ENCODE measurements around the gene KRTAP12-1. TPM values are rescaled to one million over a fixed set of nuclear protein-coding genes. Genes with fewer than 3 reads are reported as not detected.

Gene KRTAP12-1
- total RNA-seq, 2 donors from 2014 or later = not detected

- Histone ChIP-seq H3K4me1 (no peaks in the 10 kb centered on the region), H3K4me3 (no peak overlapping the region), H3K27me3 (peaks cover 0 to 11% of the 10 kb centered on the region in 2 donors), H3K9me3 (no peaks in the 10 kb centered on the region), H3K27ac (no peak overlapping the region), H3K36me3 (replicated peaks in 1 of 2; ENCODE audit: insufficient read depth in 1 of 2, low read depth in 2 of 2) (no peaks in the 10 kb centered on the region)
- 70 to 77% methylated on average over 7 of the region's 7 CpGs for WGBS, 2 donors
- DNase-seq (no peak), ATAC-seq (no peak)
- intact Hi-C loops (cut with DNase I) = no loop called here
- no peak for TF ChIP-seq CTCF (IDR thresholded peaks at IDR 0.05)
- TF ChIP-seq POLR2A (IDR thresholded peaks at IDR 0.05) = no peak
These were observed 42.2 kb upstream of the KRTAP12-1 start for GRCh38 chr21:44724196-44724595.

- Histone ChIP-seq H3K4me3 (no peak overlapping the region), H3K27ac (no peak overlapping the region), H3K9me3 (no peaks in the 10 kb centered on the region), H3K27me3 (peaks cover 0 to 11% of the 10 kb centered on the region in 2 donors), H3K36me3 (replicated peaks in 1 of 2; ENCODE audit: insufficient read depth in 1 of 2, low read depth in 2 of 2) (no peaks in the 10 kb centered on the region), H3K4me1 (no peaks in the 10 kb centered on the region)
- ATAC-seq (no peak), DNase-seq (no peak)
- WGBS, 2 donors = 23% methylated on average over 48 to 58 of the region's 61 CpGs
- TF ChIP-seq CTCF (IDR thresholded peaks at IDR 0.05) (no peak), POLR2A (IDR thresholded peaks at IDR 0.05) (no peak)
- intact Hi-C loops (cut with DNase I) = no loop called here
These were observed 41.5 kb upstream of the KRTAP12-1 start for GRCh38 chr21:44723177-44724131.

GRCh38 chr21:44722731-44723130 lies 40.8 kb upstream of the KRTAP12-1 start:
- no peak overlapping the region for H3K4me3 ChIP-seq
- no peaks in the 10 kb centered on the region for H3K9me3 ChIP-seq
- TF ChIP-seq POLR2A (IDR thresholded peaks at IDR 0.05) (no peak), CTCF (IDR thresholded peaks at IDR 0.05) (no peak)
- peaks cover 0 to 11% of the 10 kb centered on the region in 2 donors for H3K27me3 ChIP-seq
- H3K36me3 ChIP-seq (replicated peaks in 1 of 2; ENCODE audit: insufficient read depth in 1 of 2, low read depth in 2 of 2) = no peaks in the 10 kb centered on the region
- no peak overlapping the region for H3K27ac ChIP-seq
- DNase-seq (no peak), ATAC-seq (no peak)
- intact Hi-C loops (cut with DNase I) = no loop called here
- WGBS, 2 donors = 64 to 77% methylated on average over 5 of the region's 5 CpGs
- H3K4me1 ChIP-seq = no peaks in the 10 kb centered on the region

GRCh38 chr21:44720170-44720569 lies 38.2 kb upstream of the KRTAP12-1 start:
- Histone ChIP-seq H3K9me3 (no peaks in the 10 kb centered on the region), H3K27me3 (peaks cover 0 to 11% of the 10 kb centered on the region in 2 donors), H3K27ac (no peak overlapping the region), H3K4me1 (no peaks in the 10 kb centered on the region), H3K4me3 (no peak overlapping the region), H3K36me3 (replicated peaks in 1 of 2; ENCODE audit: insufficient read depth in 1 of 2, low read depth in 2 of 2) (no peaks in the 10 kb centered on the region)
- WGBS, 2 donors = 60 to 83% methylated on average over 2 of the region's 2 CpGs
- no peak for TF ChIP-seq POLR2A (IDR thresholded peaks at IDR 0.05)
- no peak for TF ChIP-seq CTCF (IDR thresholded peaks at IDR 0.05)
- no peak for DNase-seq
- intact Hi-C loops (cut with DNase I) = no loop called here
- ATAC-seq = no peak

All from body of pancreas (tissue), 4 donors.